GM10248 (cell line): ENCODE results near the gene RGS11.

Source experiments
- CTCF ChIA-PET: fragments of 300-600 bp; sonication (Branson Sonifier 250); formaldehyde crosslinking; extraction: SDS; loops from one replicate; lab custom pipeline; 2021; ENCODE audit warnings: antibody characterized with exemption; lab: Yijun Ruan, JAX
- POLR2A ChIA-PET: fragments of 350-650 bp; sonication (Branson Sonifier 250); formaldehyde crosslinking; extraction: SDS; loops from one replicate; lab custom pipeline; 2020; ENCODE audit warnings: antibody characterized with exemption; lab: Yijun Ruan, JAX
- DNase-seq: peaks from one replicate; pipeline ENCODE4 v3.0.0; 2012; ENCODE audit errors: extremely low spot score
- TF ChIP-seq, protein P1 (sequence below): IDR thresholded peaks from 2 replicates; pipeline ENCODE4 v1.5.1; 2012; ENCODE audit warnings: mild to moderate bottlenecking, low read depth; ENCODE audit errors: extremely low read depth, missing control alignments, control extremely low read depth

RGS11 gene

DNA sequence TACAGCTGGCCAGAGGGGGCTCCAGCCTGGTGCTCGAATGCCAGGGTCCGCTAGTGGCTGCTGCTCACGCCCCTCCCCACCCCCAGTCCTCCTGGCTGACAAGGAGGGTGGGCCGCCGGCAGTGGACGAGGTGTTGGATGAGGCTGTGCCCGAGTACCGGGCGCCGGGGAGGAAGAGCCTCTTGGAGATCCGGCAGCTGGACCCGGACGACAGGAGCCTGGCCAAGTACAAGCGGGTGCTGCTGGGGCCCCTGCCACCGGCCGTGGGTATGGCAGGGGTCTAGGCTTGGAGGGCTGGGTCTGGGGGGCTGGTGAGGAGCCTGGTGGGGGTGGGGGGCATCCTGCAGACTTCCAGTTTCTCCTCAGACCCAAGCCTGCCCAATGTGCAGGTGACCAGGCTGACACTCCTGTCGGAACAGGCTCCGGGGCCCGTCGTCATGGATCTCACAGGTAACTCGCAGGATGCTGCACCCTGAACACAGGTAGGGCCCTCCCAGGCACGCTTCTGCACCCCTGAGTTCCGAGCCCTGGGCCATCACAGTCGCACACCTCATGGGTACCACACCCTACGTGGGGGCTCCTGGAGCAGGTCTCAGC is 6.0 kb upstream of the RGS11 start:
- ChIA-PET POLR2A (no interaction called here), CTCF (interaction anchor here (1.2 kb wide), 1 partner anchor 11 kb away, joined by 3 read pairs; no protein-coding TSS in a partner anchor)
- TF ChIP-seq, protein P1, sequence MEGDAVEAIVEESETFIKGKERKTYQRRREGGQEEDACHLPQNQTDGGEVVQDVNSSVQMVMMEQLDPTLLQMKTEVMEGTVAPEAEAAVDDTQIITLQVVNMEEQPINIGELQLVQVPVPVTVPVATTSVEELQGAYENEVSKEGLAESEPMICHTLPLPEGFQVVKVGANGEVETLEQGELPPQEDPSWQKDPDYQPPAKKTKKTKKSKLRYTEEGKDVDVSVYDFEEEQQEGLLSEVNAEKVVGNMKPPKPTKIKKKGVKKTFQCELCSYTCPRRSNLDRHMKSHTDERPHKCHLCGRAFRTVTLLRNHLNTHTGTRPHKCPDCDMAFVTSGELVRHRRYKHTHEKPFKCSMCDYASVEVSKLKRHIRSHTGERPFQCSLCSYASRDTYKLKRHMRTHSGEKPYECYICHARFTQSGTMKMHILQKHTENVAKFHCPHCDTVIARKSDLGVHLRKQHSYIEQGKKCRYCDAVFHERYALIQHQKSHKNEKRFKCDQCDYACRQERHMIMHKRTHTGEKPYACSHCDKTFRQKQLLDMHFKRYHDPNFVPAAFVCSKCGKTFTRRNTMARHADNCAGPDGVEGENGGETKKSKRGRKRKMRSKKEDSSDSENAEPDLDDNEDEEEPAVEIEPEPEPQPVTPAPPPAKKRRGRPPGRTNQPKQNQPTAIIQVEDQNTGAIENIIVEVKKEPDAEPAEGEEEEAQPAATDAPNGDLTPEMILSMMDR: no peak
- DNase-seq: no peak

DNA sequence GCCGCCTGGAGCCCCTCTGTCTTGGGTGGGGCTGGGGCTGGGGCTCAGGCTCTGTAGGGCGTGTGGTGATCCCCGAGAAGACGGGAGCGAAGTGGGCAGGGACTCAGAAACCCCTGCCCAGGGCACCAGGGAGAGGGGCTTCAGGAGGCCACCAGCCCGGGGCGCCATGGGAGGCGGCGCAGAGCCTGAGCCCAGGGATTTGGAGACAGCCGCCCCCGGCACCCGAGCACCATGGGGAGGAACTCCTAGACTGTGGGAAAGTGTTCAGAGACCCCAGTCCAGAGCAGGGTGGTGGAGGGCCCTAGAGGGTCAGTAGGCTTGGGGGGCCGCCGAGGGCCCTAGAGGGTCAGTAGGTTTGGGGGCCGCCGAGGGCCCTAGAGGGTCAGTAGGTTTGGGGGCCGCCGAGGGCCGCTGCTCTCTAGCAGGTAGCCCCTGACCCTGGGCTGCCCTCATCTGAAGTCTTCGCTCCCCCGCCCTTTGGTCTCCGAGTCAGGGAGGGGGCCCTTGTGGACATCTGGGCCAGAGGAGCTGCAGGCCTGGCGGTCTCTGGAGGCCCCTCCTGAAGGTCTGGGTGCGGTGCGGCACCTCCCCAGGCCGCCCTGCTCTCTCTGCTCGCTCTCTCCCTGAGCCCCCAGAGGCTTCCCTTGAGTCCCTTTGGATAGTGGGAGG is 5.4 kb upstream of the RGS11 start:
- no peak for DNase-seq
- TF ChIP-seq, protein P1: no peak
- CTCF ChIA-PET: no interaction called here
- POLR2A ChIA-PET: no interaction called here

DNA sequence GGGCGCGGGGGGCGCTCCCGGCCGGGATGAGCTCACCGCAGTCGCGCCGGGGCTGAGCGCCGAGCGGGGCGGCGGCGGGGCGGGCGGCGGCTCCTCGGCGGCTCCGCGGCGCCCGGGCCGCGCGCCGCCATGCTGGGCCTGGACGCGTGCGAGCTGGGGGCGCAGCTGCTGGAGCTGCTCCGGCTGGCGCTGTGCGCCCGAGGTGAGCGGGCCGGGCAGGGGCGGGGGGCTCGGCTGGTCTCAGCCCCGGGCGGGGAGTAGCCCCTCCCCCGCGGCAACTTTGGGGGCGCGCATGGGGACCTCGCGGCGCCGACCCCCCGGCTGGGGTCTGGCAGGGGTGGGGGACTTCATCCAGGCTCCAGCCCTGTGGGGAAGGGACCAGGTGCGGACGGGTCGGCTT is 4.8 kb upstream of the RGS11 start, which contains the start of gene ARHGDIG:
ARHGDIG (plus strand) TSS at position 40 of the 400 bp plus-strand sequence; CDS start at position 130, 90 bp downstream.
- DNase-seq: no peak
- POLR2A ChIA-PET: no interaction called here
- TF ChIP-seq, protein P1: no peak
- CTCF ChIA-PET: interaction anchor here (2.2 kb wide), 1 partner anchor 183 kb away, joined by 5 read pairs; no protein-coding TSS in a partner anchor

DNA sequence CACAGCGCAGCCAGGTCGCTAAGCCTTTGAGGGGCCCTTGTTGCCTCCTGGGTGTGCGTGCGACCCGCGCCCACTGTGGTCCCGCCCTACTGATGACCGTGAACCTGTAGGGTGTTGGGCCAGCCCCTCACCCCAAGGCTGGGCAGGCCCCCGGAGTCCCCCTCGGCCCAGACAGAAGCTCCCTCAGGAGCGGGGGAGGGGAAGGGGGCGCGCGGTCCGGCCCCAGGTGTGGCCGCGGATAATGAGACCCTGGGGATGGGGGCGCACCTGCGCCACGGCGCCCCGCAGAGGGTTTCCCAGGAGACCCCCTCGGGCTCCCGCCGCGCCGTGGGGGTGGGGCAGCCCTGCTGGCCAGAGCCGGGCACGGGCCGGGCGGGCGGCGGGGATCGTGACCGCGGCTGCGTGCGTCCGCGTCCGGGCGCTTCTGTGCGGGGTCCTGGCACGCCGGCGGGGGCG is 4.3 kb upstream of the RGS11 start:
- ChIA-PET POLR2A (no interaction called here), CTCF (interaction anchor here (2.2 kb wide), 1 partner anchor 183 kb away, joined by 5 read pairs; no protein-coding TSS in a partner anchor)
- TF ChIP-seq, protein P1: no peak
- DNase-seq: no peak

DNA sequence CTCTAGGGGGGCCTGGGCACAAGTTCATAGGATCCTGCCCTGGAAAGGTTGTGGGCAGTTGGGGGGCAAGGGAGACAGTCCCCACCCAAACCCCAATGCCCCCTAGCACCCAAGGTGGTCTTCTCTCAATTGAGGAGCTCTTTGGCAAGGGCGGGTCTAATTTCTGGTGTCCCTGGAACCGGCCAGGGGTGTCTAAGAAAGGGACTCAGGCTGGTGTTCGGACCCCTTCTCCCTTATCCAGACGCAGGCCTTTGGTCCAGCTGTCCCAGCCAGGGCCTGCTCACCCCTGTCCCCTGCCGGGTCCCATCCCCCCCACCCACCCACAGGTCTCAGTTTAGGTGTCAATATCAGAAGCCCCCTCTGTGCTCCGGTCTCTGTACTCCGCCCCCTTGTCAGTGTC is 3.8 kb upstream of the RGS11 start:
- TF ChIP-seq, protein P1: no peak
- no peak for DNase-seq
- CTCF ChIA-PET: interaction anchor here (2.2 kb wide), 1 partner anchor 182 kb away, joined by 5 read pairs; no protein-coding TSS in a partner anchor

DNA sequence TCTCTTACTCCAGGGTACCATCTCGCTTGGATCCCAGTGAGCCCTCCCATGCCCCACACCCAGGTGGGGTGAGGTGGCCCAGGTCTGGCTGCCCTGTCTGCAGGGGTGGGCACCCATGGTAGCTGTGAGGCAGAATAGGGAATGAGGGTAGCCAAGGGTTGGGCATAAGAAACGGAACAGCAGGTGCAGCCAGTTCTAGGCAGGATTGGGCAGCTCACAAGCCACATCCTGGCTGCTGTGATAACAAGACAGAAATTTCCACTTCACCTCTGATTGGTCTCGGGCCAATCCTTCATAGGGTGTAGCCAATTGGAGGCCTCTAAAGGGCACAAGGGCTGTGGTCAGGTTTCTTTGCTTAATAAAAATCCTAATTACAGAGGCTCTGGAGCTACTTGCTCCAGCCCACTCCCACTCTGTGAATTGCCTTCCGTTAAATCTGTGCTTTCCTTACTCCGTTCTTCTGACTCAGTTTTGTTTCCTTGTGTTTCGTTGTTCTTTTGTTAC is 3.2 kb upstream of the RGS11 start:
- TF ChIP-seq, protein P1: no peak
- POLR2A ChIA-PET: no interaction called here
- CTCF ChIA-PET: interaction anchor here (2.2 kb wide), 1 partner anchor 182 kb away, joined by 5 read pairs; no protein-coding TSS in a partner anchor
- no peak for DNase-seq

More for the DNA sequence above, 3.8 kb upstream of the RGS11 start:
- POLR2A ChIA-PET: no interaction called here
